GM20000 (cell line): Measurements from ENCODE around the gene ATP11A.

Experiments used
- DNase-seq: peaks from one replicate; pipeline ENCODE4 v3.0.0; 2012; ENCODE audit warnings: low spot score
- TF ChIP-seq, protein P1 (sequence below): IDR thresholded peaks from 2 replicates; pipeline ENCODE4 v1.5.1; 2012; ENCODE audit warnings: mild to moderate bottlenecking, control low read depth; ENCODE audit errors: extremely low read depth, missing control alignments

The ATP11A gene

DNA sequence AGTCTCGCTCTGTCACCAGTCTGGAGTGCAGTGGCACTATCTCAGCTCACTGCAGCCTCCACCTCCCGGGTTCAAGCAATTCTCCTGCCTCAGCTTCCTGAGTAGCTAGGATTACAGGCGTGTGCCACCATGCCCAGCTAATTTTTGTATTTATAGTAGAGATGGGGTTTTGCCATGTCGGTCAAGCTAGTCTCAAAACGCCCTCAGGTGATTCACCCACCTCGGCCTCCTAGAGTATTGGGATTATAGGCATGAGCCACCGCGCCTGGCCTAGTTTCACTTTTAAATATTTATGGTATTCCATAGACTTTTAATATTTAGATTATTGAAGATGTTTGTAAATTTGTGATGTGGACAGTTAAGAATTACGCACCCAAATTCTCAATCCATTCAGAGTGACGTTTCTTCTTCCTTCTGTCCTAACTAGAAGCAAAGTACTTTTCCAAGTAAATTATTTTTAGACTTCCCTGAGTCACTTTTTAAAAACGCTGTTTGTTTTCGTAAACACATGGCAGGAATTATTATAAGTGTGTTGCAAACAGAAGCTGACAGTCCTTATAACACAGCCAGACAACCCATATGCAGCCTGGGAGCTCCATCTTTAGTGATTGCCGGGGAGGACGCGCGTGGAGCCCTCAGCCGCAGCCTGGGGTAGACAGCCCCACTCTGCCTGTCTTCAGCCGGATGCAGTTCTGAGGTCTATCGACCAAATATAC, 131.7 kb downstream of the ATP11A start:
- TF ChIP-seq, protein P1, sequence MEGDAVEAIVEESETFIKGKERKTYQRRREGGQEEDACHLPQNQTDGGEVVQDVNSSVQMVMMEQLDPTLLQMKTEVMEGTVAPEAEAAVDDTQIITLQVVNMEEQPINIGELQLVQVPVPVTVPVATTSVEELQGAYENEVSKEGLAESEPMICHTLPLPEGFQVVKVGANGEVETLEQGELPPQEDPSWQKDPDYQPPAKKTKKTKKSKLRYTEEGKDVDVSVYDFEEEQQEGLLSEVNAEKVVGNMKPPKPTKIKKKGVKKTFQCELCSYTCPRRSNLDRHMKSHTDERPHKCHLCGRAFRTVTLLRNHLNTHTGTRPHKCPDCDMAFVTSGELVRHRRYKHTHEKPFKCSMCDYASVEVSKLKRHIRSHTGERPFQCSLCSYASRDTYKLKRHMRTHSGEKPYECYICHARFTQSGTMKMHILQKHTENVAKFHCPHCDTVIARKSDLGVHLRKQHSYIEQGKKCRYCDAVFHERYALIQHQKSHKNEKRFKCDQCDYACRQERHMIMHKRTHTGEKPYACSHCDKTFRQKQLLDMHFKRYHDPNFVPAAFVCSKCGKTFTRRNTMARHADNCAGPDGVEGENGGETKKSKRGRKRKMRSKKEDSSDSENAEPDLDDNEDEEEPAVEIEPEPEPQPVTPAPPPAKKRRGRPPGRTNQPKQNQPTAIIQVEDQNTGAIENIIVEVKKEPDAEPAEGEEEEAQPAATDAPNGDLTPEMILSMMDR, result no peak
- DNase-seq, result no peak

GRCh38 chr13:112822851-112823250, 133.0 kb downstream of the ATP11A start:
- TF ChIP-seq, protein P1, result no peak
- DNase-seq, result no peak

DNA sequence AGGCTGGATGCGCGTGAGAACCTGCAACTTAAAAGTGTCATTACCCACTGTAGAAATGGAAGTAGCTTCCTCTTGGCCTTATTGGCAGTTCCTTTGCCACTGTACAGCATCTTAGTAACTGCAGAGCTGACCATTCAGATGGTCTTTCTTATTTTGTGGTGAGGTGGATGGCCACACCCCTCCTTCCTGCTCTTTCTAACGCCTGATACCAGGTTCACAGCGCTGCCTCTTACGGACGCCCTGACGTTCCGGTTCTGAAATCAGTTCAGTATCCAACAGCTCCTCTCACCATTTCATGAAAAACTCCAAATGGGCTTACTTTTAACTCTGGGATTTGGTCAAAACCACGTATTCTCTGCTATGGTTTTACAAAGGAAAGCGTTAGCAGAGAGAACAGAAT, 134.6 kb downstream of the ATP11A start:
- TF ChIP-seq, protein P1, result no peak

DNA sequence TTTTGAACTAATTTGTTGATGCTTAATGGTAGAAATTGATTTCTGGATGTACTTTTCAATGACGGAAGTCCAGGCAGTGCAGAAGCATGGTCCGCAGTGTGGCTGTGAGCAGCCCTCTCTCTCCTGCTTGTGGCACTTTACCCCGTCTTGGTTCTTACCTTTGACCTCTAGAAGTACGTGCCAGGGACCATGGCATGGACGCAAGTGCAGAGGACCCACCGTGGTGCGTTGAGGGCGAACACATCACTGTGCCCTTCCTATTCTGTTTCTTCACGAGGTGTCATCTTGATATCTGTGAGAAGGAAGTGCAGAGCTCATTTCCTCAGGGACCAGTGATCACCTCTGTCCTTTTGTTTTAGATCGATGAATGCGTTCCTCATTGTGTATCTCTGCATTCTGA, 135.2 kb downstream of the ATP11A start:
- TF ChIP-seq, protein P1, result no peak

More for the DNA sequence above, 134.6 kb downstream of the ATP11A start:
- no peak for DNase-seq

GRCh38 chr13:112825875-112826274, 136.0 kb downstream of the ATP11A start:
- TF ChIP-seq, protein P1, result no peak
- DNase-seq, result no peak

More for the DNA sequence above, 135.2 kb downstream of the ATP11A start:
- DNase-seq, result no peak

DNA sequence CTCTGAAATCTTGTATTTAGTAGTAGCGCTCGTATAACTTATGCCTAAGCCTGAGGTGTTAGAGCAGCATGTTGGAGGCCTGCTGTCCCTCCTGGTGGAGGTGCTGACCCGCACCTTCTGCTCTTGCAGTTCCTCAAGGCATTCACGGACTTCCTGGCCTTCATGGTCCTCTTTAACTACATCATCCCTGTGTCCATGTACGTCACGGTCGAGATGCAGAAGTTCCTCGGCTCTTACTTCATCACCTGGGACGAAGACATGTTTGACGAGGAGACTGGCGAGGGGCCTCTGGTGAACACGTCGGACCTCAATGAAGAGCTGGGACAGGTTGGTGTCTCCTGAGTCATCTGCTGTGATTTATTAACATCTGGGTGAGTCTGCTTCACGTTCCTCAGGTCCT, 136.7 kb downstream of the ATP11A start:
- no peak for DNase-seq
- TF ChIP-seq, protein P1, result no peak

DNA sequence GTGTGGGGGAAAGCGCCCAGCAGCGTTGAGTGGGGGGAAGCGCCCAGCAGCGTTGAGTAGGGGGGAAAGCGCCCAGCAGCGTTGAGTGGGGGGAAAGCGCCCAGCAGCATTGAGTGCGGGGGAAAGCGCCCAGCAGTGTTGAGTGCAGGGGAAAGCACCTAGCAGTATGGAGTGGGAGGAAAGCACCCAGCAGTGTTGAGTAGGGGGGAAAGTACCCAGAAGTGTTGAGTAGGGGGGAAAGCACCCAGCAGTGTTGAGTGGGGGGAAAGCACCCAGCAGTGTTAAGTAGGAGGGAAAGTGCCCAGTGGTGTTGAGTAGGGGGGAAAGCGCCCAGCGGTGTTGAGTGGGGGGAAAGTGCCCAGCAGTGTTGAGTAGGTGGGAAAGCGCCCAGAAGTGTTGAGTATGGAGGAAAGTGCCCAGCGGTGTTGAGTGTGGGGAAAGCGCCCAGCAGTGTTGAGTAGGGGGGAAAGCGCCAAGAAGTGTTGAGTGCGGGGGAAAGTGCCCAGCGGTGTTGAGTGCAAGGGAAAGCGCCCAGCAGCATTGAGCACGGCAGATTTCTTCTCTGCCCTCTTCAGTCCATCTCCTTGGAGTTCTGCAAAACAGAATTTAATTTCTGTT, 138.4 kb downstream of the ATP11A start:
- peak; percentile 57 for DNase-seq
- TF ChIP-seq, protein P1, result no peak
